ENCODE results near the gene ACSL1.

DNA sequence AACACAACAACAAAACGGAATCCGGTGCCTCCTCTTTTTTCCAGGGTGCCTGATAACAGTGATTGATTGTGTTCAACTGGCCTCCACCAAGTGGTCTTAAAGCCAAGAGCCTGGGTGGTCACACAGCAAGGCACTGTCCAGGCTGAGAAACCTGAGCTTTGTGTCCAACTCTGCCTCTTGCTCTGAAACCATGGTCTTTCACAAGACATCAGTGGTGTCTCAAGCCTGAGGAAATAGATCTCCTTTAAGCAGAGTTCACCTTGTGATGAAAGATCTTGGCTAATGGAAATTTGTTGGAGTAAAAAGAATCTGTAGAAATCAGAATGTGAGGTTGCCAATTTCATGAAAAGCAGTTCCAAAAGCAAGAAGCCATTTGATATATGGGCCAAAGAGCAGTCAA, 47.3 kb upstream of the ACSL1 start:
- TF ChIP-seq, protein P1, sequence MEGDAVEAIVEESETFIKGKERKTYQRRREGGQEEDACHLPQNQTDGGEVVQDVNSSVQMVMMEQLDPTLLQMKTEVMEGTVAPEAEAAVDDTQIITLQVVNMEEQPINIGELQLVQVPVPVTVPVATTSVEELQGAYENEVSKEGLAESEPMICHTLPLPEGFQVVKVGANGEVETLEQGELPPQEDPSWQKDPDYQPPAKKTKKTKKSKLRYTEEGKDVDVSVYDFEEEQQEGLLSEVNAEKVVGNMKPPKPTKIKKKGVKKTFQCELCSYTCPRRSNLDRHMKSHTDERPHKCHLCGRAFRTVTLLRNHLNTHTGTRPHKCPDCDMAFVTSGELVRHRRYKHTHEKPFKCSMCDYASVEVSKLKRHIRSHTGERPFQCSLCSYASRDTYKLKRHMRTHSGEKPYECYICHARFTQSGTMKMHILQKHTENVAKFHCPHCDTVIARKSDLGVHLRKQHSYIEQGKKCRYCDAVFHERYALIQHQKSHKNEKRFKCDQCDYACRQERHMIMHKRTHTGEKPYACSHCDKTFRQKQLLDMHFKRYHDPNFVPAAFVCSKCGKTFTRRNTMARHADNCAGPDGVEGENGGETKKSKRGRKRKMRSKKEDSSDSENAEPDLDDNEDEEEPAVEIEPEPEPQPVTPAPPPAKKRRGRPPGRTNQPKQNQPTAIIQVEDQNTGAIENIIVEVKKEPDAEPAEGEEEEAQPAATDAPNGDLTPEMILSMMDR (IDR thresholded peaks at IDR 0.05; ENCODE audit: poor library complexity) = no peak
- no peak for TF ChIP-seq EZH2phosphoT487 (IDR thresholded peaks at IDR 0.05; ENCODE audit: low read depth, severe bottlenecking, unreplicated experiment)
- TF ChIP-seq EZH2 (IDR thresholded peaks at IDR 0.05; ENCODE audit: borderline replicate concordance) = no peak

Data from hepatocyte (in vitro differentiated cells).